Renal cortex interstitium (tissue), 3 donors: ENCODE results near the gene SFT2D3. TPM values are rescaled to one million over a fixed set of nuclear protein-coding genes. Genes with fewer than 3 reads are reported as not detected.

Source experiments
- polyA plus RNA-seq, 3 donors: library from polyadenylated mRNA; unstranded; fragments of 120-200 nt; gene quantifications; one replicate each; pipeline ENCODE4 v1.2.1, GENCODE V29; 2013; ENCODE audit not compliant: insufficient read length in 3 of 3

The SFT2D3 gene
- polyA plus RNA-seq, 3 donors = not detected

Other genes with a start within 250 kb of the SFT2D3 start
- 10 to 100 TPM; 65.0 to 79.4 (median 72.0) TPM for gene IWS1, start 175.0 kb upstream of the SFT2D3 start, polyA plus RNA-seq
- 10 to 100 TPM; 20.6 to 33.3 (median 22.2) TPM for gene MYO7B, start 165.8 kb upstream of the SFT2D3 start, polyA plus RNA-seq
- gene GPR17, start 55.3 kb upstream of the SFT2D3 start, polyA plus RNA-seq = 1 to 10 TPM in 2 of 3 donors, under 1 TPM in 1; 0.98 to 2.0 (median 1.4) TPM
- 10 to 100 TPM; 17.0 to 23.2 (median 22.1) TPM for gene LIMS2, start 26.0 kb upstream of the SFT2D3 start, polyA plus RNA-seq
- gene WDR33, start 109.7 kb downstream of the SFT2D3 start, polyA plus RNA-seq = 10 to 100 TPM; 50.9 to 64.1 (median 55.3) TPM
- 10 to 100 TPM; 35.7 to 40.0 (median 36.9) TPM for gene POLR2D, start 156.7 kb downstream of the SFT2D3 start, polyA plus RNA-seq
- 10 to 100 TPM; 25.4 to 28.7 (median 27.8) TPM for gene AMMECR1L, start 184.5 kb downstream of the SFT2D3 start, polyA plus RNA-seq